Adipocyte (in vitro differentiated cells): ENCODE data around the gene LCA5L.

Experiments
- DNase-seq: peaks from one replicate; pipeline ENCODE4 v3.0.0-alpha.2; 2015; ENCODE audit warnings: low read depth
- H3K27me3 ChIP-seq: replicated peaks from 2 replicates; pipeline ENCODE4 v1.7.0; 2013; ENCODE audit warnings: mild to moderate bottlenecking, low read length, moderate library complexity; ENCODE audit not compliant: control insufficient read depth, insufficient read depth
- H3K36me3 ChIP-seq: 2 replicates; pipeline ENCODE4 v1.7.0; 2013; ENCODE audit warnings: low read length, mild to moderate bottlenecking, moderate library complexity; ENCODE audit not compliant: control insufficient read depth, insufficient read depth, severe bottlenecking
- H3K4me1 ChIP-seq: 2 replicates; pipeline ENCODE4 v1.7.0; 2013; ENCODE audit warnings: mild to moderate bottlenecking, low read length, moderate library complexity; ENCODE audit not compliant: control insufficient read depth, insufficient read depth
- H3K4me3 ChIP-seq: 2 replicates; pipeline ENCODE4 v1.7.0; 2013; ENCODE audit warnings: mild to moderate bottlenecking, low read length, moderate library complexity
- H3K9ac ChIP-seq: 2 replicates; pipeline ENCODE4 v1.7.0; 2013; ENCODE audit warnings: mild to moderate bottlenecking, low read length, moderate library complexity
- H3K9me3 ChIP-seq: 2 replicates; pipeline ENCODE4 v1.7.0; 2013; ENCODE audit warnings: mild to moderate bottlenecking, low read length, moderate library complexity; ENCODE audit not compliant: control insufficient read depth

The LCA5L gene

GRCh38 chr21:39406065-39406464 lies 39.5 kb downstream of the LCA5L start:
- peaks cover 20% of the 10 kb centered on the region for H3K36me3 ChIP-seq
- DNase-seq = no peak
- no peak overlapping the region for H3K9ac ChIP-seq
- peaks cover 12% of the 10 kb centered on the region for H3K9me3 ChIP-seq
- H3K4me3 ChIP-seq = no peak overlapping the region
- no peaks in the 10 kb centered on the region for H3K4me1 ChIP-seq
- no peaks in the 10 kb centered on the region for H3K27me3 ChIP-seq

GRCh38 chr21:39400173-39400572 lies 45.4 kb downstream of the LCA5L start:
- Histone ChIP-seq H3K4me3 (no peak overlapping the region), H3K27me3 (no peaks in the 10 kb centered on the region), H3K36me3 (peaks cover 23% of the 10 kb centered on the region), H3K9me3 (no peaks in the 10 kb centered on the region), H3K4me1 (no peaks in the 10 kb centered on the region), H3K9ac (no peak overlapping the region)
- DNase-seq = no peak

GRCh38 chr21:39397646-39398385 lies 47.8 kb downstream of the LCA5L start:
- no peak for DNase-seq
- no peaks in the 10 kb centered on the region for H3K4me1 ChIP-seq
- no peaks in the 10 kb centered on the region for H3K27me3 ChIP-seq
- H3K9ac ChIP-seq = no peak overlapping the region
- peaks cover 43% of the 10 kb centered on the region for H3K36me3 ChIP-seq
- no peaks in the 10 kb centered on the region for H3K9me3 ChIP-seq
- H3K4me3 ChIP-seq = no peak overlapping the region

- H3K36me3 ChIP-seq = peaks cover 58% of the 10 kb centered on the region
Observed at GRCh38 chr21:39392981-39393380, 52.6 kb downstream of the LCA5L start.

GRCh38 chr21:39390212-39390765 lies 55.3 kb downstream of the LCA5L start:
- Histone ChIP-seq H3K9ac (no peak overlapping the region), H3K27me3 (no peaks in the 10 kb centered on the region), H3K4me1 (peaks cover 28% of the 10 kb centered on the region), H3K36me3 (peaks cover 40% of the 10 kb centered on the region), H3K4me3 (no peak overlapping the region), H3K9me3 (no peaks in the 10 kb centered on the region)
- DNase-seq = no peak

More at GRCh38 chr21:39392981-39393380, 52.6 kb downstream of the LCA5L start:
- Histone ChIP-seq H3K9me3 (no peaks in the 10 kb centered on the region), H3K9ac (no peak overlapping the region), H3K4me1 (peaks cover 11% of the 10 kb centered on the region), H3K4me3 (no peak overlapping the region), H3K27me3 (no peaks in the 10 kb centered on the region)
- no peak for DNase-seq

GRCh38 chr21:39388811-39389155 lies 56.8 kb downstream of the LCA5L start:
- Histone ChIP-seq H3K9me3 (no peaks in the 10 kb centered on the region), H3K4me1 (peaks cover 31% of the 10 kb centered on the region), H3K27me3 (no peaks in the 10 kb centered on the region), H3K9ac (peak overlapping the region; percentile 87), H3K36me3 (peaks cover 27% of the 10 kb centered on the region), H3K4me3 (peak overlapping the region; percentile 88)
- no peak for DNase-seq

- peak overlapping the region; percentile 87 for H3K9ac ChIP-seq
- peak overlapping the region; percentile 88 for H3K4me3 ChIP-seq
- peak; percentile 97 for DNase-seq
- H3K4me1 ChIP-seq = peaks cover 31% of the 10 kb centered on the region
- H3K9me3 ChIP-seq = no peaks in the 10 kb centered on the region
- peaks cover 22% of the 10 kb centered on the region for H3K36me3 ChIP-seq
- no peaks in the 10 kb centered on the region for H3K27me3 ChIP-seq
Observed at GRCh38 chr21:39388038-39388810, 57.4 kb downstream of the LCA5L start.

- Histone ChIP-seq H3K4me3 (peak overlapping the region; percentile 88), H3K9me3 (no peaks in the 10 kb centered on the region), H3K4me1 (peaks cover 31% of the 10 kb centered on the region), H3K36me3 (peaks cover 15% of the 10 kb centered on the region), H3K27me3 (no peaks in the 10 kb centered on the region), H3K9ac (peak overlapping the region; percentile 87)
- DNase-seq = peak; percentile 97
Observed at GRCh38 chr21:39387461-39388037, 58.0 kb downstream of the LCA5L start.

GRCh38 chr21:39386899-39387298 lies 58.7 kb downstream of the LCA5L start:
- H3K4me1 ChIP-seq = peaks cover 31% of the 10 kb centered on the region
- peak overlapping the region; percentile 86 for H3K9ac ChIP-seq
- peak overlapping the region; percentile 88 for H3K4me3 ChIP-seq
- peaks cover 9% of the 10 kb centered on the region for H3K36me3 ChIP-seq
- no peak for DNase-seq
- no peaks in the 10 kb centered on the region for H3K27me3 ChIP-seq
- H3K9me3 ChIP-seq = no peaks in the 10 kb centered on the region

GRCh38 chr21:39386194-39386593 lies 59.4 kb downstream of the LCA5L start:
- Histone ChIP-seq H3K27me3 (no peaks in the 10 kb centered on the region), H3K36me3 (peaks cover 4% of the 10 kb centered on the region), H3K9ac (peak overlapping the region; percentile 86), H3K9me3 (no peaks in the 10 kb centered on the region), H3K4me1 (peaks cover 35% of the 10 kb centered on the region), H3K4me3 (peak overlapping the region; percentile 79)
- peak; percentile 47 for DNase-seq
